ENCODE data around the gene SPIRE1.
"Not testable (repeated sequence)": the region's sequence is repeated elsewhere in the genome, so short reads cannot be mapped to it uniquely, and the experiment has no call there.

Gene SPIRE1

DNA sequence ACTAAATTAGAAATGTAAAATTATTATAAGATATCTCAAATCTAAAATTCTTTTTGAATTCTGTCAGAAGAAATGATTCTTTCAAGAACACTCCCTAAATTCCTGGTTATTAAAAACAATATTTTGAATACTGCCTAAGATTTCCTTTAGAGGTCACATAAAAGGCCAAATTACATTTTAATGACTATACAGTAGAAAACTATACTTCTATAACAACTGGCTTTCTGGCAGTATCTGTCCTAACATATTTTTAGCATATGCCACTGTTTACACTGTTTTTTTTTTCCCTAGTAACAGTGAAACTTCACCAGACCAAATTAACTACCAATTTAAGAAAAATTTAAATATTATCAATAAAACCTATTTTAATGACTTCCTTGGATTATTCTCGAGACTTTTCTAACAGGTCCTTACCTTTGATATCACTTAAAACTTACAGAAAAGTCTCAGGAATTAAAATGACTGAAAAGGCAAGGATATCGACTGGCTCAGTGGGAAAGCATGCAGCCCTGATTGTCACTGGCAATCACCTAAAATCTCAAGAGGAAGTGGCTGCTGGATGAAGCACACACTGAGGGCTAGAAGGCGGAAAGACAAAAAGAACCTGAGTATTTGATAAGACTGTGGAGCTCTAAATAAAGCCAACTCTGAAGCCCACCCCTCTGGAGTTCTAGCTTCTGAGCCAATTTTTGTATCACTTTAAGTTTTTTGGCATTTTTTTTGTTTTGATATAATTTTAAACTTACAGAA lies 59.6 kb downstream of the SPIRE1 start:
- DNase-seq (ENCODE audit: low read depth): no peak

DNA sequence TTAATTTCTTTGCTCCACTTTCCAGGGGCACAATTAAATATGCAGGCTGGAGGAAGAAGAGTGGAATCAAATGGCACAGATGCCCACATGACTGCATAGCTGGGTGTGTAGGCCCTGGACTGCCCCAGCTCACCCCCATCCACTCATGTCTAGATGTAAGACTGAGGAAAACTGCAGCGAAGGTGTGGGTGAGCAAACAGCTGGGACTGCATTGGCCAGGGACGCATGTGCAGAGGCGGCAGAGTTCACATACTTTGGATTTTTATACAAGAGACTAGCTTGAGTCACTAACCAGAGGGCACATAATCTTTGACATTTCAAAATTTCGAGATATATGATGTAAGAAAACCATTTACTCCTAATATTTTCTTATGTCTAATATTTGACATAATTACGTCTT lies 60.1 kb downstream of the SPIRE1 start:
- no peak for DNase-seq (ENCODE audit: low read depth)

DNA sequence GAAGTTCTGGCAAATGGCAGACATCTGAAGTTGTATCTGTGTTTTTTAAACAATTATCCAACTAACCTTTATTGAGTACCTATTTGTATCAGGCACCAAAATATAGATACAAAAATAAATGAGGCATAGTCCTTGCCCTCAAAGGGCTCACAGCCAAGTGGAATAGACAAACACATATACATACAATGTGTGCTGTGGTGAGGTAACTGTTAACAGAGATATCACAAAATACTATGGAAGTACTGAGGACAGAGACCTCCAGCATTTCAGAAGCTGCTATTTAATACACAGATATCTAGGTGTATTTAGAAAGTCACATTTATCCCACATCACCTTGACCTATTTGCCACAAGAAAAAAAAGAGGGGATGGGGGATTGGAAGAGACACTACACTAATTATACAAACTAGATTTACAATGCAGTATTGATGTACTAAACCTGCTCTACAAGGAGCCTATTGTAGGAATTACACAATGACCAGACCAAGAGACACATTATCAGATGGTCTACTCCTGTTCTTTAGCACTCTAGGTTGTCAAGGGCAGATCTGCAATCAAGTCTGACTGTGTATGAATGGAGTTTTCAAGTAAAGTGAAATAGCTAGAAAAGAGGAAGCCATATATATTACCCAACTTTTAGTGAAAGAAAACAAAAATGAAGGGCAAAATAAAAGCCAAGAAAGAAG lies 62.2 kb downstream of the SPIRE1 start:
- no peak for DNase-seq (ENCODE audit: low read depth)

DNA sequence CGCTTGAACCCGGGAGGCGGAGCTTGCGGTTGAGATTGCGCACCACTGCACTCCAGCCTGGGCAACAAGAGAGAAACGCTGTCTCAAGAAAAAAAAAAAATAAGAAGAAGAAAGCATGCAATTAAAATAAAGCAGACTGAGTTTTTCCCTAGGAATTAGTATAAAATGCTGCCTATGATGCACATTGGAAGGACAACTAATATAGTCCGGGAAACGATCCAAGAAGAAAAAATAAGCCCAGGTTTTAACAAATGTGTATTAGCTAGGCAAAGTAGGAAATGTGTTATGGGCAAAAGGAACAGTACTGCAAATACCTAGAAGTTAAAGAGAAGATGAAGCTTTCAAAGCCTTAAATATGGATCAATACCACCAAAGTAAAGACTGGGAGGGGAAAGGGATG lies 64.0 kb downstream of the SPIRE1 start:
- no peak for DNase-seq (ENCODE audit: low read depth)

DNA sequence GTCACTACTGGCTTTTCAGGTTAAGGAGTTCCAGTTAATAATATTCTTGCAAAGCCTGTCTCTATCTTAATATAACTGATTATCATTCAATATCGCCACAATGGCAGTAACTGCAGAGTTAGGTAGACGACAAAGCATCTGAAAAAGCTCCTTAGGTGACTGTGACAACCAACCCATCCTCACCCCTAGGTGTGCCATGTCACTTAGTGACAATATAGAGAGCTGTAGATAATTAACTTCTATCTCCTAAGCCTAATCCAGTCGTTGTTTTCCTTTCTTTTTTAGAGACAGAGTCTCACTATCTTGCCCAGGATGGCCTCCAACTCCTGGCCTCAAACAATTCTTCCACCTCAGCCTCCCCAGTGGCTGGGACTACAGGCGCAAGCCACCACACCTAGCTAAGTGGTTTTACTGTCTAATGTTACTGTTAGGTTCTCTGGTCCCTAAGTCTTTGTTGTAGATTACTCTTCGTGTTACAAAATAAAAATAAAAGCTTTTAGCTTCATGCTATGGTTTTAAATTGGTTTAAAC lies 65.2 kb downstream of the SPIRE1 start:
- no peak for DNase-seq (ENCODE audit: low read depth)

DNA sequence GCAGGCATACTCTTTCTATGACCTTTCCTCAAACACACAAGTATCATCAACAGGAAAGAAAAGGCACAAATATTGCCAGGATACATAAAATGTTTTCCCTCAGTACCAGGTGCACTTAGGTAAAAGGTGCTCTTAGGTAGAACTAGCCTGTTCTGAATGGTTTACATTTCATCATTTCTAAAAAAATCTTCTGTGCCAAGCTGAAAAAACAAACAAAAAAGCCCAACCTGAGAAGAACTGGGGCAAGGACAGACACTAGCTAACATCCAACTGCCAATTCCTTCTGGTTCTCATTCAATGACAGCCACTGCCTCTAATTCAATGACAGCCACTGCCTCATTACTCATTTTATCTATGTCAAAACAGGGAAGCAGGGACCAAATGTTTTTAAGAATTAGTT lies 68.5 kb downstream of the SPIRE1 start:
- no peak for DNase-seq (ENCODE audit: low read depth)

DNA sequence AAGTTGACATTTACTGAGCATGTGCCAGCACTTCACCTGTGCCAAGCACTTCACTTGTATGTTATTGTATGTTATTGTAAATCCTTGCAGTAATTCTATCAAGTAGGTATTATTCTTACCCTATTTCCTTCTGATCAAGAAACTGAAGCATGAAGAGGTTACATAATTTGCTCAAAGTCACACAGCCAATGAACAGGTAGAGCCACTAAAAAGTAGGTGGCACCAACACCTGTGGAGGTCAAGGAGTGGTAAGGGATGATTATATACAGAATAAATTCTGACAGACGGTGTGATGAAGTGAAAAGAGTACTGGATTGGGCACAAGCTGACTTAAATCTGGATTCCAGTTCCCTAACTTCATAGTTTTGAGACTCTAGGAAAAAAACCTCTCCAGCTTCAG lies 71.0 kb downstream of the SPIRE1 start:
- DNase-seq (ENCODE audit: low read depth): no peak

DNA sequence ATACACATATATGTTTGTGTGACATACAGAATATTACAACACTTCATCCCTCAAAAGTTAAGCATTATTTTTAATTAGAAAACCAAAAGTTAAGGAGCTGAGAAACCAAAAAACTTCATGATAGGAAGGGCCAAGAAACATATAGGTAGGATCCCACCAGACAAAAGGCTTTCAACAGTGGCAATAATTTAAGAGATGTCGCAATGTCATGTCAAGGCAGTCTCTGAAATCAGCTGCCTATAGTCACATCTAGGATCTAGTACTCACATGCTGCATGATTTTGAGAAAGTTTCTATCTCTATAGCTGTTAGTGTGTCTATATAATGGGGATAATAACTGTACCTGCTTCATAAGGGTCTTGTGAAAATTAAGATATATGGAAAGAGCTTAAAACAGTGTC lies 72.7 kb downstream of the SPIRE1 start:
- DNase-seq (ENCODE audit: low read depth): no peak

DNA sequence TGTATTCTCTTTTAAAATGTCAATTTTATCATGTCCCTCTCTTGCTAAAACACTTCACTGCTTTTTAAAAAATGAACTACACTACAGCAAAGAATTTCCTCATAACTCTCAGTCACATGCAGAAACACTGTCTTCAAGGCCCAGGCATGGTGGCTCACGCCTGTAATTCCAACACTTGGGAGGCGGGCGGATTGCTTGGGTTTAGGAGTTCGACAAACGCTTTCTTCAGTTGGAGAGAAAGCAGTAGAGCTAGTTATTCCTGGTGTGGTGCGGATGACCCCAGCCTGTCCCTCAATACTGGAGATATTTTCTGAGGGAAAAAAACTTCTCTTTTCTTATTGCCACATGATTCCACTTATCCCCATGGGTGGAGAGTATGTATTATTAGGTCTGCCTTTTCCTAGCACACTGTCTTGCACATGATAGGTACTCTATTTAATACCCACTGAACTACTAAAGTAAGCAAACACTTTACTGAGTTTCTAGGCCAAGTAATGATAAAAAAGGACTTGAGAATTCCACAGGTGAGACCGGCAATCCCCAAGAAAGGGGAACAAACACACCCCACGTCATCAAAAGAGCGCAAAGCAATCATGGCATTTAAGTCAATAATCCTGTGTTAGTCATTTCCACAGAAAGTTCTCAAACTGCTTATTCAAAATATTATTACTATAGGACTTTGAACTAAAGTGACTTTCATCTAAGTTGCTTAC lies 77.1 kb downstream of the SPIRE1 start:
- DNase-seq (ENCODE audit: low read depth): no peak

DNA sequence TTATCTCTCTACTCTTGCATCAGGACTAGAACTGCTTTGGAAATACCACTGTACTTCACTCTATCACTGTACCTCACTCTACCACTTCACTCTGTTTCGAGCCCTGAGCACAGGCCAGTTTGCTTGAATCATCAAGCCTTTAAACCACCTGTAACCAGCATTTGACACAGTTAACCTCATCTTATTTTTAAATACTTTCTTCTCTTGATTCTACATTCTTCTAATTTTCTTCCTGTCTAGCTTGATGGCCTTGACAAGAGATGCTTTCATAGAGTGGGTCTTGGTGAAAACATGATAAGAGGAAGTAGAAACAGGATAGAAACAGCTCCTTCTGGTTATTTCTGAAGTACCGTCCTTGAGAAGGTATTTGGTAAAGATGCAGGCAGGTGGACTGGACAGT lies 78.1 kb downstream of the SPIRE1 start:
- DNase-seq (ENCODE audit: low read depth): no peak

DNA sequence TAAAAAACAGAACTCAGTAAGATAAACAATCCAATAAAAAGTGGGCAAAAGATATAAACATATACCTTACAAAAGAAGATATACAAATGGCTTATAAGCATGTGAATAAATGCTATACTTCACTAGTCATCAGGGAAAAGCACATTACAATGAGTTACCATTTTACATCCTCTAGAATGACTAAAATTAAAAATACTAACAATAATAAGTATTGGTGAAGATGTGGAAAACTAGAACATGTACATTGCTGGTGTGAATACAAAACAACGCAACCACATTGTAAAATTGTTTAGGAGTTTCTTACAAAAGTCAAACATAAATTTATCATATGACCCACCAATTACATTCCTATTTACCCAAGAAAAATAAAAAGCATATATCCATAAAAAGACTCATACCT lies 80.1 kb downstream of the SPIRE1 start:
- no peak for DNase-seq (ENCODE audit: low read depth)

DNA sequence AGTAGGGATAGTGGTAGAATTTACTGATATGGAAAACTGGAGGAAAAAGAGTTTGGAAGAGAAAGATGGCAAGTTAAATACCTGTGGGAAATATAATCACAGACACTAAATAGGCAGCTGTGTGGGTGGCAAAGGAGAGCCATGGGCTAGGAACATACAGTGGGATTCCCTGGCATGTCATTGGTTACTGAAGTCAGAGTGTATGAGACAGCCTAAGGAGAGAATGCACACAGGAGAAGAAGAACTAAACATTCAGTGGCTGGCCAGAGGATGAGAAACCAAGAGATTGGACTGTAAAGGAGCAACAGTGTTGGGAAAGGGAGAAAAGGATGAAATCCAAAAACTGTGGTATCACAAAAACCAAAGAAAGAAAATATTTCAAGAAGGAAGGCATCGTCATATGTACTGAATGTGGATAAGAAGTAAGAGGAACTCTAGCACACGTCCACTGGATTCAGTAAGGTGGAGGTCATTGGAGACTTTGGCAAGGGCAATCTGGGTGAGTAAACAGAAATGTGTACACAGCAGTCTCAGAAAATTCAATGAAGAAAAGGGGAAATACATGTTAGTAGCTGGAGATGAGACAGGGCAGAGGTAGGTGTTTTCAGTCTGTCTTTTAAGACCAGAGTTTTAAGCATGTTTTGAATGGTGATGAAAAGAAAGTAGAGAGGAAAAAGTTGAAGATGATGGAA lies 83.3 kb downstream of the SPIRE1 start:
- no peak for DNase-seq (ENCODE audit: low read depth)

DNA sequence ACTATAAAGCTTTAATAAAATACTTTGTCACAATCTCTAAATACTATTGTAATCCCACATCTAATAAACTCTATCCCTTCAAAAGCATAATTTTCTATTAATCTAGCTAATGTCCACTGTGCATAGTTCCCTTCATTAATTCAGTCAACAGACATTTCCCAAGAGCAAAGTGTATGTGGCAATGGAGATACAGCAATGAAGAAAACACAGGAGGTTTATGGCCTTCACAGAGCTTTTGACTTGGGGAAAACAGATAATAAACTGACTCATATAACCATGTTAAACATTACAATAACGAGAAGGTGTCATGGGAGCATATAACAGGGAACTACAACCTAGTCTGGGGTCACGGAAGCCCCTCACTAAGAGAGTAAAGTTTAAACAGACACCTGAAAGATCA lies 86.3 kb downstream of the SPIRE1 start:
- DNase-seq (ENCODE audit: low read depth): no peak

DNA sequence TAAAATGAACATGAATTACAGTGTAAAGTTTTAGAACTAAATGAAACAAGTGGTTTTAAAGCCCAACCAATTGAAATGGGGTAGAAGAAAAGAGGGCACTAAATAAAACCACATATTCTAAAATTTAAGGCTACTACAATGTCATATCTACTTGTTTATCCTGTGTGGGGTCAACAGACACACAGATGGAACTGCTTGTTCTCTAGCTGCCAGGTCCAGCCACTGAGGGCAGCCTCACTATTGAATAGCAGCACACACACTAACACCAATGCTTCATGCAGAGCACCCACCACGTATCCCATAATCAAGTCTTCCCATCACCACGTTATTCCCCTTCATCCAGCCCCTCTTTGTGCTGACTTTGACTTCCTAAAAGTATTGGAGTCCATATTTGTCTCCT lies 88.1 kb downstream of the SPIRE1 start:
- DNase-seq (ENCODE audit: low read depth): no peak

DNA sequence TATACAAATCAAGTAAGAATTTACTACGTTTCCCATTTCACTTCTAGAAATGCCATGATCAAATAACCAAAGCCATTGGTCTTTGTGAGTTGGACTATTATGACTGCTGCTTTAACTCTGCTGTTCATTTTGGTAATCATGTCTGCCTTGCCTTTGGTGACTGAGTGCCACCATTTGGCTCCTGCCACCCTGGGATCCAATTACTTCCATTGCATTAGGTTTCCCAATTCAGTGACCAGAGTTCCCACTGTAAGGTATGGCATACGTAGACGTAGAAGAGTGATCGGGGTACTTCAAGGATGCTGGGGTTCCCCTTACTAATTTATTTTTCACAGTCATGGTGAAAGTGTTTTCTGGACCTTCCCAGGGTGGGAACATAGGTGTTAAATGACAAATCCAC lies 90.1 kb downstream of the SPIRE1 start:
- DNase-seq (ENCODE audit: low read depth): no peak

DNA sequence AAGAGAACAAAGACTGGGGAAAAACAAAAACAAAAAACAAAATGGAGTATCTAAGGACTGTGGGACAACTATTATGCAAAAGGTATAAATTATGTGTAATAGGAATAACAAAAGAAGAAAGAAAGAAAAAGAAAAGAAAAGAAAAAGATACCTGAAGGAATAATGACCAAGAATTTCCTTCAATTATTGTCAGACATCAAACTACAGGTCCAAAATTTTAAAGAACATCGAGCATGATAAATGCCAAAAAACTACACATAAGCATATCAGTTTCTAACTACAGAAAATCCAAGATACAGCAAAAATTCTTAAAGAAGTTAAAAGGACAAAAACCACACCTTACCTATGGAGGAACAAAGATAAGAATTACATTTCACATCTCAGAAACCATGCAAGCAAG lies 93.0 kb downstream of the SPIRE1 start:
- DNase-seq (ENCODE audit: low read depth): no peak

DNA sequence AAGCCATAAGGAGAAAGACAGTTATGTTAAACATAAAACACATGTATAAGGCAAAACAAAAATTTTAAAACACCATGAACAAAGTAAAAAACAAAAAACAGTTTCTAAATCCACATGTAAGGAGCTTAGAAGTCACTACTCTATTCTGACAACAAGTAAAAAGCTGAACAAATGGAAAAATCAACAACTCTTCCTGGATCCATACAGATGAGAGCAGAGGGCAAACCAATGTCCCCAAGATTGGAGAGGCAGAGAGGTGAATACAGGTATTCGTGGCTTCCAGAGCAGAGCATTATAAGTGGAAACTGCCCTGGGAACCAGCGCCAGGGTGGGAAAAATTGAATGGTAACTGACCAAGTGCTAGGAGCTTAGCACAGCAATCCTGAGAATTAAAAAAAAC lies 93.5 kb downstream of the SPIRE1 start:
- DNase-seq (ENCODE audit: low read depth): no peak

DNA sequence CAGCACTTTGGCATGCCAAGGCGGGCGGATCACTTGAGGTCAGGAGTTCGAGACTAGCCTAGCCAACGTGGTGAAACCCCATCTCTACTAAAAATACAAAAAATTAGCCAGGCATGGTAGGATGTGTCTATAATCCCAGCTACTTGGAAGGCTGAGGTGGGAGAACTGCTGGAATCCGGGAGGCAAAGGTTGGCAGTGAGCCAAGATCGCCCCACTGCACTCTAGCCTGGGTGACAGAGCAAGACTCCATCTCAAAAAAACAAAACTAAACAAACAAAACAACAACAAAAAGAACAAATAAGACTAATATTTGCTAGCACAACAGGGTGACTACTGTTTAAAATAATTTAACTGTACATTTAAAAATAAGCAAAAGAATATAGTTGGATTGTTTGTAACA lies 97.3 kb downstream of the SPIRE1 start:
- not testable (repeated sequence) for DNase-seq (ENCODE audit: low read depth)

DNA sequence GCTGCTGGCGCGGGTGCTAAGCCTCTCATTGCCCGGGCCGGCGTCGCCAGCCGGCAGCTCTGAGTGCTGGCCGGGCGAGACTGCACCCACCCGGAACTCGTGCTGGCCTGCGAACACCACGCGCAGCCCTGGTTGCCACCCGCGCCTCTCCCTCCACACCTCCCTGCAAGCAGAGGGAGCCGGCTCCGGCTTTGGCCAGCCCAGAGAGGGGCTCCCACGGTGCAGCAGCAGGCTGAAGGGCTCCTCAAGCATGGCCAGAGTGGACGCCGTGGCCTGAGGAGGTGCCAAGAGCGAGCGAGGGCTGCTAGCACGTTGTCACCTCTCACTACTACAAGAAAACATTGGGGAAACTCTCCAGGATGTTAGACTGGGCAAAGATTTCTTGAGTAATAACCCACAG lies 98.6 kb downstream of the SPIRE1 start:
- no peak for DNase-seq (ENCODE audit: low read depth)

DNA sequence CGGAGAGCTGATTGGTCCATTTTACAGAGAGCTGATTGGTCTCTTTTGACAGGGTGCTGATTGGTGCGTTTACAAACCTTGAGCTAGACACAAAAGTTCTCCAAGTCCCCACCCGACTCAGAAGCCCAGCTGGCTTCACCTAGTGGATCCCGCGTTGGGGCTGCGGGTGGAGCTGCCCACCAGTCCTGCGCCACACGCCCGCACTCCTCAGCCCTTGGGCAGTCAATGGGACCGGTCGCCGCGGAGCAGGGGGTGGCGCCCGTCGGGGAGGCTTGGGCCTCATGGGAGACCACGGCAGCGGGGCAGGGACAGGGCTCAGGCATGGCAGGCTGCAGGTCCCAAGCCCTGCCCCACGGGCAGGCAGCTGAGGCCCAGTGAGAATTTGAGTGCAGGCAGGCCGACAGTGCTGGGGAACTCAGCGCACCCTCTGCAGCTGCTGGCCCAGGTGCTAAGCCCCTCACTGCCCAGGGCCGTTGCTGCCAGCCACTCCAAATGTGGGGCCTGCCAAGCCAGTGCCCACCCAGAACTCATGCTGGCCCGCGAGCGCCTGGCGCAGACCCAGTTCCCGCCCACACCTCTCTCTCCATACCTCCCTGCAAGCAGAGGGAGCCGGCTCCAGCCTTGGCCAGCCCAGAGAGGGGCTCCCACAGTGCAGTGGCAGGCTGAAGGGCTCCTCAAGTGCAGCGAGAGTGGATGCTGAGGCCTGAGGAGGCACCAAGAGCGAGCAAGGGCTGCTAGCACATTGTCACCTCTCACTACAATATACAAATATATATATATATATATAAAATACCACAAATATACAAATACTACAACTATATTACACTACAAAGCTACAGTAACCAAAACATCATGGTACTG lies 100.7 kb downstream of the SPIRE1 start:
- no peak for DNase-seq (ENCODE audit: low read depth)

DNA sequence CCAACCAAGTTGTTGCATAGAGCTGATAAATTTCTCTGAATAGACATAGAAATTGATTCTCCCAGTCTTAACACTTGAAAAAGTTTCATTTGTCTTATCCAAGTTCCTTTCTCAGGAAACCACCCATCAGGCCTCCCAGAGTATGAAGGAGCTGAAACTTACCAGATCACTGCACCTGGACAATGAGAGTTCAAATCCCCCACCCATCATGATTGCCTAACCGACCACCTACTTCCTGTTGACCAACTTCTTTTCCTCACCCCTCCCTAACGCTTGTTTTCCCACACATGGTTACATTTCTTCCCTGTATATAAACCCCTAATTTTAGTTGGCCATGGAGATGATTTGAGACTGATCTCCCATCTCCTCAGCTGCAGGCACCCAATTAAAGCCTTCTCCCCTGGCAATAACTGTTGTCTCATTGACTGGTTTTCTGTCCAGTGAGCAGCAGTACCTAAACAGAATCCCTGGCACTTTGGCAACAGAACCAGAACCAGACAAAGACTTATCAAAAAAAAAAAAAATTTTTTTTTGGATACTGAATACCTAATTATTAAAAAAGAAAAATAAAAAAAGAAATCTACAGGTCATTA lies 103.0 kb downstream of the SPIRE1 start:
- DNase-seq (ENCODE audit: low read depth): no peak

All from activated T-cell treated with anti-CD3 and anti-CD28 coated beads for 1 hour (primary cell).